GM12892 (cell line): ENCODE measurements around the gene BRPF1.

Experiments used
- POLR2A ChIP-seq: IDR thresholded peaks from 2 replicates; pipeline ENCODE4 v1.6.1; 2011; ENCODE audit warnings: low read depth, low read length, control low read depth
- POLR2AphosphoS5 ChIP-seq: IDR thresholded peaks from 2 replicates; pipeline ENCODE4 v1.6.1; 2011; ENCODE audit warnings: low read depth, low read length, control low read depth

DNA sequence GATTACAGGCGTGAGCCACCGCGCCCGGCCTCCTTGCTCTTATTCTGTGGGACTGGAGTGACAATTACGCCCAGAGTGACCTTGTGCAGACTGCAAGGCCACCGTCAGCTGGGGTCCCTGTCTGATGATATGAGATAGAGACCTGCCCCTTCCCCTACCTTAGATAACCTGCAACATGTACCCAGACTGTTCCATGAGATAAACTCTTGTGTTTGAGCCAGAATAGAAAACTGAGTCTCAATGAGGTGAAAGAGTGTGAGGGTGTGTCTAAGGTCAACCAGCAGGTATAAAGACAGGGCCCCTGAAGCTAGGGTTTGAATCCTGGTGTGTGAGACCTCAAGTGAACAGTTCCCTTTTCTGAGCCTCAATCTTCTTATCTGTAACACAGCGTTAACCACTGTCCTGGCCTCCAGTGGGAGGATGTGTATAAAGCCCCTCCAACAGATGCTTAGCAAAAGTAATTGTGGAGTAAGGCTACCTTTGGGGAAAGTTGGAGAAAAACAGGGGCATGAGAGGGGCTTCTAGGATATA lies 54.7 kb downstream of the BRPF1 start:
- TF ChIP-seq POLR2A (no peak), POLR2AphosphoS5 (no peak)
